ENCODE measurements around the gene SLC16A10.

DNA sequence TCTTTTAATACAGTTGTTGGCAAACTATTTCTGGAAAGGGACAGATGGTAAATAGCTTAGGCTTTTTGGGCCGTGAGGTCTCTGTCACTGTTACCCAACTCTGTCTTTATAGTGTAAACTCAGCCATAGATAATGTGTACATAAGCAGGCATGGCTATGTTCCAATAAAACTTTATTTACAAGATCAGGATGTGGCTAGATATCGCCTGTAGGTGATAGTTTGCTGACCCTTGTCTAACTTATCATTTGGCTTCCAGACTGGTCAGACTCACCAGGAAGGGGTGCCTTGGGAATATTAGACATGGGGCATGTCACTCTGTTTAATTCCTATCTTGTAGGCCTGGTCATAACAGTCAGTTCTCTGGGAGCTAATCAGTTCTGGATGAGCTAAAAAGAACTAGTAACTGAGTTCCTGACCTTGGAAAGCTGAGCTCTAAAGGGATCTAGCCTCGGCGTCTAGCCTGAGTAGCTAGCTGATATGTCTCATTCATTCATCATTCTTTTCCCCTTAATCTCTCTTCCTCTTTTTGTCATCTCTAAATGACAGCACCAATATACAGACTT, 163.6 kb downstream of the SLC16A10 start:
- TF ChIP-seq, protein P1, sequence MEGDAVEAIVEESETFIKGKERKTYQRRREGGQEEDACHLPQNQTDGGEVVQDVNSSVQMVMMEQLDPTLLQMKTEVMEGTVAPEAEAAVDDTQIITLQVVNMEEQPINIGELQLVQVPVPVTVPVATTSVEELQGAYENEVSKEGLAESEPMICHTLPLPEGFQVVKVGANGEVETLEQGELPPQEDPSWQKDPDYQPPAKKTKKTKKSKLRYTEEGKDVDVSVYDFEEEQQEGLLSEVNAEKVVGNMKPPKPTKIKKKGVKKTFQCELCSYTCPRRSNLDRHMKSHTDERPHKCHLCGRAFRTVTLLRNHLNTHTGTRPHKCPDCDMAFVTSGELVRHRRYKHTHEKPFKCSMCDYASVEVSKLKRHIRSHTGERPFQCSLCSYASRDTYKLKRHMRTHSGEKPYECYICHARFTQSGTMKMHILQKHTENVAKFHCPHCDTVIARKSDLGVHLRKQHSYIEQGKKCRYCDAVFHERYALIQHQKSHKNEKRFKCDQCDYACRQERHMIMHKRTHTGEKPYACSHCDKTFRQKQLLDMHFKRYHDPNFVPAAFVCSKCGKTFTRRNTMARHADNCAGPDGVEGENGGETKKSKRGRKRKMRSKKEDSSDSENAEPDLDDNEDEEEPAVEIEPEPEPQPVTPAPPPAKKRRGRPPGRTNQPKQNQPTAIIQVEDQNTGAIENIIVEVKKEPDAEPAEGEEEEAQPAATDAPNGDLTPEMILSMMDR (IDR thresholded peaks at IDR 0.05), result no peak
- no peak for TF ChIP-seq POLR2AphosphoS5 (IDR thresholded peaks at IDR 0.05)
- TF ChIP-seq EP300 (IDR thresholded peaks at IDR 0.05), result no peak

Measured in upper lobe of left lung (tissue), 4 donors.